Mesenteric fat pad (tissue), 1 donor: ENCODE data around the gene PCDHGA5. TPM values are rescaled to one million over a fixed set of nuclear protein-coding genes. Genes with fewer than 3 reads are reported as not detected.
"Not testable (repeated sequence)": the region's sequence is repeated elsewhere in the genome, so short reads cannot be mapped to it uniquely, and the experiment has no call there.

ENCODE experiments used
- DNase-seq: peaks from one replicate; pipeline ENCODE4 v3.0.0-alpha.2; 2020; ENCODE audit warnings: low spot score
- total RNA-seq: library from RNA; stranded (reverse); fragmentation: NEBNext Ultra II Directional; extraction: Animal tissue kit (Norgen Biotek cat#: 25700); gene quantifications from one replicate; pipeline ENCODE4 v1.2.1, GENCODE V29; 2021
- donor health status: DM: yes; HTN: yes; CAD: no.

Gene PCDHGA5
- total RNA-seq, 1 donor from 2014 or later = 2.7 TPM

- DNase-seq = no peak
These were observed 20.7 kb downstream of the PCDHGA5 start for GRCh38 chr5:141384471-141385267.

- DNase-seq = not testable (repeated sequence)
These were observed 23.8 kb downstream of the PCDHGA5 start, which contains the start of gene PCDHGB4 for GRCh38 chr5:141387557-141388311. TSS of gene PCDHGB4 (plus strand) at chr5:141387698. CDS start at chr5:141387885, 187 bp downstream.

DNA sequence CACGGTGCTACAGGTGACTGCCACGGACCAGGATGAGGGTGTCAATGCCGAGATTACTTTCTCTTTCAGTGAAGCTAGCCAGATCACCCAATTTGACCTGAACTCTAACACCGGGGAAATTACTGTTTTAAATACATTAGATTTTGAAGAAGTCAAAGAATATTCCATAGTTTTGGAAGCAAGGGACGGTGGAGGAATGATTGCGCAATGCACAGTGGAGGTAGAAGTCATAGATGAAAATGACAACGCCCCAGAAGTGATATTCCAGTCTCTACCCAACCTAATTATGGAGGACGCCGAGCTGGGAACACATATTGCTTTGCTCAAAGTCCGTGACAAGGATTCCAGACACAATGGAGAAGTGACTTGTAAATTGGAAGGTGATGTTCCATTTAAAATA is 24.7 kb downstream of the PCDHGA5 start:
- no peak for DNase-seq

DNA sequence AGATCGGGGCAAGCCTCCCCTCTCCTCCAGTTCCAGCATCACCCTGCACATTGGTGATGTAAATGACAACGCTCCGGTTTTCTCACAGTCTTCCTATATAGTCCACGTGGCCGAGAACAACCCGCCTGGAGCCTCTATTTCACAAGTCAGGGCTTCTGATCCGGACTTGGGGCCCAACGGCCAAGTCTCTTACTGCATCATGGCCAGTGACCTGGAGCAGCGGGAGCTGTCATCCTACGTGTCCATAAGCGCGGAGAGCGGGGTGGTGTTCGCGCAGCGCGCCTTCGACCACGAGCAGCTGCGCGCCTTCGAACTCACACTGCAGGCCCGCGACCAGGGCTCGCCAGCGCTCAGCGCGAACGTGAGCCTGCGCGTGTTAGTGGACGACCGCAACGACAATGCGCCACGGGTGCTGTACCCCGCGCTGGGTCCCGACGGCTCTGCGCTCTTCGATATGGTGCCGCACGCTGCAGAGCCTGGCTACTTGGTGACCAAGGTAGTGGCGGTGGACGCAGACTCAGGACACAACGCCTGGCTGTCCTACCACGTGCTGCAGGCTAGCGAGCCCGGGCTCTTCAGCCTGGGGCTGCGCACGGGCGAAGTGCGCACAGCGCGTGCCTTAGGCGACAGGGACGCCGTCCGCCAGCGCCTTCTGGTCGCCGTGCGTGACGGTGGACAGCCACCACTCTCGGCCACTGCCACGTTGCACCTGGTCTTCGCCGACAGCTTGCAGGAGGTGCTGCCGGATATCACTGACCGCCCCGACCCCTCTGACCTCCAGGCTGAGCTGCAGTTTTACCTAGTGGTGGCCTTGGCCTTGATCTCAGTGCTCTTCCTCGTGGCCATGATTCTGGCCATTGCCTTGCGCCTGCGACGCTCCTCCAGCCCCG is 25.4 kb downstream of the PCDHGA5 start:
- no peak for DNase-seq

- no peak for DNase-seq
These were observed 28.7 kb downstream of the PCDHGA5 start, which contains the start of gene PCDHGA8 for GRCh38 chr5:141392429-141393198. TSS of gene PCDHGA8 (plus strand) at chr5:141392633. CDS start at chr5:141392814, 181 bp downstream.

GRCh38 chr5:141393267-141393666 is 29.3 kb downstream of the PCDHGA5 start:
- no peak for DNase-seq

DNA sequence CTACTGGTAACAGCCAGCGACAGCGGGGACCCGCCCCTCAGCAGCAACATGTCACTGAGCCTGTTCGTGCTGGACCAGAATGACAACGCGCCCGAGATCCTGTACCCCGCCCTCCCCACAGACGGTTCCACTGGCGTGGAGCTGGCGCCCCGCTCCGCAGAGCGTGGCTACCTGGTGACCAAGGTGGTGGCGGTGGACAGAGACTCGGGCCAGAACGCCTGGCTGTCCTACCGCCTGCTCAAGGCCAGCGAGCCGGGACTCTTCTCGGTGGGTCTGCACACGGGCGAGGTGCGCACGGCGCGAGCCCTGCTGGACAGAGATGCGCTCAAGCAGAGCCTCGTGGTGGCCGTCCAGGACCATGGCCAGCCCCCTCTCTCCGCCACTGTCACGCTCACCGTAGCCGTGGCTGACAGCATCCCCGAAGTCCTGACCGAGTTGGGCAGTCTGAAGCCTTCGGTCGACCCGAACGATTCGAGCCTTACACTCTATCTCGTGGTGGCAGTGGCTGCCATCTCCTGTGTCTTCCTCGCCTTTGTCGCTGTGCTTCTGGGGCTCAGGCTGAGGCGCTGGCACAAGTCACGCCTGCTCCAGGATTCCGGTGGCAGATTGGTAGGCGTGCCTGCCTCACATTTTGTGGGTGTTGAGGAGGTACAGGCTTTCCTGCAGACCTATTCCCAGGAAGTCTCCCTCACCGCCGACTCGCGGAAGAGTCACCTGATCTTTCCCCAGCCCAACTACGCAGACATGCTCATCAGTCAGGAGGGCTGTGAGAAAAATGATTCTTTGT is 30.6 kb downstream of the PCDHGA5 start:
- DNase-seq = not testable (repeated sequence)

DNA sequence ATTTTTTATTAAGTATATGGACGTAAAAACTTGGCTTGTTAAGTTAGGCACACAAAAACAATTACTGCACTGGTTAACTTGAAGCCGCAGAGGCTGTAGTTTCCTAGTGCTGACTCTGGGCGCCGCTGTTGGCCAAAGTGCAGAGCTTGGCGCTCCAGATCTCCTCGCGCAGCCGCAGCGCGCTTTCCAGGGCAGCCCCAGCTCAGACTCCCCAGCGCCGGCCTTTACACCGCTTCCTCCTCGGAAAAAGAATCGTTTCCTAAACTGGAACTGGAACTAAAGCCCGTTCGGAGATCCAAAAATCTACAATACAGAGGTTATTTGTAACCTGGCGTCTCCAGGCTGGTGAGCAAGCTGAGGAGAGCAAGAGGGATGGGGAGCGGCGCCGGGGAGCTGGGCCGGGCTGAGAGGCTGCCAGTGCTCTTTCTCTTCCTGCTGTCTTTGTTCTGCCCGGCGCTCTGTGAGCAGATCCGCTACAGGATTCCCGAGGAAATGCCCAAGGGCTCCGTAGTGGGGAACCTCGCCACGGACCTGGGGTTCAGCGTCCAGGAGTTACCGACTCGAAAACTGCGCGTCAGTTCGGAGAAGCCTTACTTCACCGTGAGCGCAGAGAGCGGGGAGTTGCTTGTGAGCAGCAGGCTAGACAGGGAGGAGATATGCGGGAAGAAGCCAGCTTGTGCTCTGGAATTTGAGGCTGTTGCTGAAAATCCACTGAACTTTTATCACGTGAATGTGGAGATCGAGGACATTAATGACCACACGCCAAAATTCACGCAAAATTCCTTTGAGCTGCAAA is 34.0 kb downstream of the PCDHGA5 start, which contains the start of gene PCDHGB5:
PCDHGB5 (plus strand) TSS at position 192 of the 796 bp plus-strand sequence; CDS start at position 373, 181 bp downstream.
- not testable (repeated sequence) for DNase-seq

- no peak for DNase-seq
These were observed 34.6 kb downstream of the PCDHGA5 start for GRCh38 chr5:141398608-141399007.

DNA sequence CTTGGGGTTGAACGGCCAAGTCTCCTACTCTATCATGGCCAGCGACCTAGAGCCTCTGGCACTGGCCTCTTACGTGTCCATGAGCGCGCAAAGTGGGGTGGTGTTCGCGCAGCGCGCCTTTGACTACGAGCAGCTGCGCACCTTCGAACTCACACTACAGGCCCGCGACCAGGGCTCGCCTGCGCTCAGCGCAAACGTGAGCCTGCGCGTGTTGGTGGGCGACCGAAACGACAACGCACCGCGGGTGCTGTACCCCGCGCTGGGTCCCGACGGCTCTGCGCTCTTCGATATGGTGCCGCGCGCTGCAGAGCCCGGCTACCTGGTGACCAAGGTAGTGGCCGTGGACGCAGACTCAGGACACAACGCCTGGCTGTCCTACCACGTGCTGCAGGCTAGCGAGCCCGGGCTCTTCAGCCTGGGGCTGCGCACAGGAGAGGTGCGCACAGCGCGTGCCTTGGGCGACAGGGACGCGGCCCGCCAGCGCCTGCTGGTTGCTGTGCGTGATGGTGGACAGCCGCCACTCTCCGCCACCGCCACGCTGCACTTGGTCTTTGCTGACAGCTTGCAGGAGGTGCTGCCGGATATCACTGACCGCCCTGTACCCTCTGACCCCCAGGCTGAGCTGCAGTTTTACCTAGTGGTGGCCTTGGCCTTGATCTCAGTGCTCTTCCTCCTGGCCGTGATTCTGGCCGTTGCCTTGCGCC is 35.7 kb downstream of the PCDHGA5 start:
- DNase-seq = no peak

GRCh38 chr5:141402553-141403243 is 38.7 kb downstream of the PCDHGA5 start, which contains the start of gene PCDHGA9:
TSS of gene PCDHGA9 (plus strand) at chr5:141402778. CDS start at chr5:141402953, 175 bp downstream.
- no peak for DNase-seq

DNA sequence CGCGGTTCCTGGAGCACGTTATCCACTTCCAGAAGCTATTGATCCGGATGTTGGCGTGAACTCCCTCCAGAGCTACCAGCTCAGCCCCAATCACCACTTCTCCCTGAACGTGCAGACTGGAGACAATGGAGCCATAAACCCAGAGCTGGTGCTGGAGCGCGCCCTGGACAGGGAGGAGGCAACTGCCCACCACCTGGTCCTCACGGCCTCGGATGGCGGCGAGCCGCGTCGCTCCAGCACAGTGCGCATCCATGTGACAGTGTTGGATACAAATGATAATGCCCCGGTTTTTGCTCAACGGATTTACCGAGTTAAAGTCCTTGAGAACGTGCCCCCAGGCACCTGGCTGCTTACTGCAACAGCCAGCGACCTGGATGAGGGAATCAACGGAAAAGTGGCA is 39.4 kb downstream of the PCDHGA5 start:
- DNase-seq = no peak

DNA sequence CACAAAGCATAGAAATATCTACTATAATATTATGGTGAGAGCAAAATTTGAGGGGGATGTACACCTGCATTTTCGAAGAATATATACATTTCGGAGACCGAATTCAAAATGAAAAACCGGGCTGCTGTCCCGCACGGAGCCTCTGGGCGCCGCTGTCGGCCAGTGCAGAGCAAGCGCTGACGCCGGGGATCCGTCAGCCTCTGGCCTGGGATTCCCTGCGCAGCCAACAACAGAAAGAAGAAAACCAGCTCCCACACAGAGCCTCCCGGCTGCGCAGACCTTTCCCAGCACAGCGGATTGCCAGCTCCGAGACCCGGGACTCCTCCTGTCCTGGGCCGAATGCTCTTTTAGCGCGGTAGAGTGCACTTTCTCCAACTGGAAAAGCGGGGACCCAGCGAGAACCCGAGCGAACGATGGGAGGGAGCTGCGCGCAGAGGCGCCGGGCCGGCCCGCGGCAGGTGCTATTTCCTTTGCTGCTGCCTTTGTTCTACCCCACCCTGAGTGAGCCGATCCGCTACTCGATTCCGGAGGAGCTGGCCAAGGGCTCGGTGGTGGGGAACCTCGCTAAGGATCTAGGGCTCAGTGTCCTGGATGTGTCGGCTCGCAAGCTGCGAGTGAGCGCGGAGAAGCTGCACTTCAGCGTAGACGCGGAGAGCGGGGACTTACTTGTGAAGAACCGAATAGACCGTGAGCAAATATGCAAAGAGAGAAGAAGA is 44.0 kb downstream of the PCDHGA5 start, which contains the start of gene PCDHGB6:
PCDHGB6 (plus strand) TSS at position 232 of the 716 bp plus-strand sequence; CDS start at position 414, 182 bp downstream.
- DNase-seq = peak; percentile 79

GRCh38 chr5:141409598-141410306 is 45.8 kb downstream of the PCDHGA5 start:
- DNase-seq = peak; percentile 72

DNA sequence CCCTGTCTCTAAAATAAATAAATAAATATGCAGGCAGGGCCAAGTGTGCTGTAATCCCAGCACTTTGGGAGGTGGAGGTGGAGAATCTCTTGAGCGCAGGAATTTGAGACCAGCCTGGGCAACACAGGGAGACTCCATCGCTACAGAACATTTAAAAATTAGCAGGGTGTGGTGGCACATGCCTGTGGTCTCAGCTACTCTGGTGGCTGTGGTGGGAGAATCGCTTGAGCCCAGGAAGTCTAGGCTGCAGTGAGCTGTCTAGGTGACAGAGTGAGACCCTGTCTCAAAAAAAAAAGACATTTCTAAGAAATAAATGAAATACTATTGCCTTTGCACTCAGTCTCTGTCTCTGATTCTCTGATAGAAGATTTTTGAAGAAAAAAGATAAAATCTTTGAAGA is 47.6 kb downstream of the PCDHGA5 start:
- DNase-seq = no peak
